Kidney epithelial cell (primary cell): ENCODE results near the gene REXO1. TPM values are rescaled to one million over a fixed set of nuclear protein-coding genes. Genes with fewer than 3 reads are reported as not detected.

Source experiments
- DNase-seq: peaks from one replicate; pipeline ENCODE4 v3.0.0-alpha.2; 2010; ENCODE audit warnings: low read depth
- H3K27me3 ChIP-seq: 2 replicates; pipeline ENCODE4 v1.6.0; 2011; ENCODE audit warnings: low read length; ENCODE audit not compliant: control insufficient read depth, insufficient read depth
- H3K36me3 ChIP-seq: 2 replicates; pipeline ENCODE4 v1.5.1; 2011; ENCODE audit warnings: low read length; ENCODE audit not compliant: control insufficient read depth, insufficient read depth
- H3K4me3 ChIP-seq: 2 replicates; pipeline ENCODE4 v1.5.1; 2011; ENCODE audit warnings: low read depth, mild to moderate bottlenecking, control low read depth, low read length
- total RNA-seq: library from RNA; depleted of rRNA; stranded (reverse); fragments of >200 nt; gene quantifications from 2 replicates; pipeline ENCODE4 v1.2.3, GENCODE V29; 2015
- TF ChIP-seq, protein P1 (sequence below): IDR thresholded peaks from 2 replicates; pipeline ENCODE4 v1.5.1; 2011; ENCODE audit warnings: mild to moderate bottlenecking, moderate library complexity, low read length, control low read depth, inconsistent platforms; ENCODE audit not compliant: insufficient read depth, poor library complexity, severe bottlenecking

REXO1 gene
- total RNA-seq, 1 donor from 2014 or later: 18.8 TPM

DNA sequence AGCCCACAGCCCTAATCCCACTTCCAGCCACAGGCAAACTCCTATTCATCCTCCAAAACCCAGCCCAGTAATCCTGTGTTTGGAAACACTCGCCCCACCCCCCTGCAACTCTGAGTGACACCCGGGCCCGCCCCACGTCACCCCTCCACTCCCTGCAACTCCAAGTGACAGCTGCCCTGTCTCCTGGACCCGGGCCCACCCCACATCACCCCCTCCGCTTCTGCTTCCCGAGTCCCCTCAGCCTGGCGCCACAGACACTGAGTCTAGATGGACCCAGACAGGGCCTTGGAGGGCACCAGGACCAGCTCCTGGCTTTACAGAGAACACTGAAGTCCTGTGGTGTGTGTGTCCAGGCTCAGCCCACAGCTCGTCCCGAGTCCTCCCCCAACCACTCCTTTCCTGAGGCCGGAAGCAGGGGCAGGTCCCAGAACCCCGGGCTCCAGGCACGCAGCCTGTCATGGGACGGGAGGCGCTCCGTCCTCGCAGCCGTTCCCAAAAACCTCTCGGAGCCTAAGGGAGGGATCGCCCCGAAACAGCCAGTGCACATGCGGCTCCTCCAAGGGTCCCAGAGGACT lies 7.7 kb downstream of the REXO1 start:
- no peak for DNase-seq
- no peak overlapping the region for H3K4me3 ChIP-seq
- no peaks in the 10 kb centered on the region for H3K36me3 ChIP-seq
- H3K27me3 ChIP-seq: no peaks in the 10 kb centered on the region
- TF ChIP-seq, protein P1, sequence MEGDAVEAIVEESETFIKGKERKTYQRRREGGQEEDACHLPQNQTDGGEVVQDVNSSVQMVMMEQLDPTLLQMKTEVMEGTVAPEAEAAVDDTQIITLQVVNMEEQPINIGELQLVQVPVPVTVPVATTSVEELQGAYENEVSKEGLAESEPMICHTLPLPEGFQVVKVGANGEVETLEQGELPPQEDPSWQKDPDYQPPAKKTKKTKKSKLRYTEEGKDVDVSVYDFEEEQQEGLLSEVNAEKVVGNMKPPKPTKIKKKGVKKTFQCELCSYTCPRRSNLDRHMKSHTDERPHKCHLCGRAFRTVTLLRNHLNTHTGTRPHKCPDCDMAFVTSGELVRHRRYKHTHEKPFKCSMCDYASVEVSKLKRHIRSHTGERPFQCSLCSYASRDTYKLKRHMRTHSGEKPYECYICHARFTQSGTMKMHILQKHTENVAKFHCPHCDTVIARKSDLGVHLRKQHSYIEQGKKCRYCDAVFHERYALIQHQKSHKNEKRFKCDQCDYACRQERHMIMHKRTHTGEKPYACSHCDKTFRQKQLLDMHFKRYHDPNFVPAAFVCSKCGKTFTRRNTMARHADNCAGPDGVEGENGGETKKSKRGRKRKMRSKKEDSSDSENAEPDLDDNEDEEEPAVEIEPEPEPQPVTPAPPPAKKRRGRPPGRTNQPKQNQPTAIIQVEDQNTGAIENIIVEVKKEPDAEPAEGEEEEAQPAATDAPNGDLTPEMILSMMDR: no peak

DNA sequence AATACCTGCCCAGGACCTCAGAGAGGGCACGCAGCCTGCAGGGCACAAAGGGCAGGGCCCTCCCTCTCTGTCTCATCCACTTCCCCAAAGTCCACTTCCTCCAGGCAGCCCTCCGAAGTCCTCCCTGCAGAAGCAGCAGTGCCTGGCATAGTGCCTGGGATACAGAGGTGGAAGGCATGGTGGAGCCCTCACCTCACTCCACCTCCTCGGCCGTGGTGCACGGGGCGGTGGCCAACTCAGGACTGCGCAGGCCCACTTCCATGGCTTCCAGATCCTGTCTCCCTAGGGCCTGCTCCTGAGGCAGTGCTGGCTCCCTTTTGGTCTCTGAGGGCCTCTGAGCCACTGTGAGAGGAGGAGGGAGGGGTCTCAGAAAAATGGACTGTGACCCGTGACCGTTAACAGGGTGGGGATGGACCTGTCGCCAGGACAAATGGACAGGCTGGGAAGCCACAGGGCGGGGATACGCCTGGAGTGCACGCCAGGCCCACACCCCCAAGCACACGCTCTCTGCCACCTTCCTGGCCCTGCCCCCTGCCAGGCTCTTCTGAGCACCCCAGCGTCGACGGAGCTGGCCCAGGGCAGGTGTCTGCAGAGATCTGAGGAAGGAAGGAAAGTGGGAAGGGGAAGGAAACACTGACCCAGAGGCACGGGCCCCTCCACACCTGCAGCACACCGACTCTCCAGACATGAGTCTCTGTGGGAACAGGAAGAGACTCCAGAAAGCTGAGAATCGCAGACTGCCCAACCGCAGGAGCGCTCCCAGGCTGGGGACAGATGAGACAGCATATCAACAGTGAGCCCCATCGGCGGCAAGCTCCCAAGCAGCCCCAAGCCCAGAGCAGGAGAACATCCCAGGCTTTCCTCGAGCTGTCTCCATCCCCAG lies 8.4 kb downstream of the REXO1 start:
- TF ChIP-seq, protein P1: no peak
- H3K36me3 ChIP-seq: peaks cover 1% of the 10 kb centered on the region
- H3K27me3 ChIP-seq: no peaks in the 10 kb centered on the region

DNA sequence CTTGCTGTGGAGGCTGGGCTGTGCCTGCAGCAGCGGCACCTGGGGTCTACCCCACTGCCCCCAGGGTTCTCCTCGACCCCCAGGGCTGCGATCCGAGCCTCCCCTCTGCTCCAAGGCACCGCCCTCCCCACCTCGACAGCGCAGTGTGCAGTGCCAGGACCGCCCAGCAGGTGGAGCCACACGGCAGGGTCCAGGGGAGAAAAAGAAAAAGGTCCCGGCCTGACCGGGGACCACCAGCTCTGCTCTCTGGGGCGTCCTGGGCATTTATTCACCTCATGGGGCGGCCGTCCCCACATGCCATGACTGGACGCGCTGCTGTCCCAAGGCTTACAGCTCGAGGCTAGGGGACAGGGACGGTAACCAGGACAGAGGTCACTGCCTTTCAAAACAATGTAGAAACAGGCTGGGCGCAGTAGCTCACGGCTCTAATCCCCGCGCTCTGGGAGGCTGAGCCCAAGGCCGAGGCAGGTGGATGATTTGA lies 10.6 kb downstream of the REXO1 start:
- DNase-seq: no peak
- peaks cover 1% of the 10 kb centered on the region for H3K36me3 ChIP-seq
- H3K4me3 ChIP-seq: no peak overlapping the region
- TF ChIP-seq, protein P1: peak; percentile 99
- H3K27me3 ChIP-seq: no peaks in the 10 kb centered on the region

More for the DNA sequence above, 8.4 kb downstream of the REXO1 start:
- H3K4me3 ChIP-seq: no peak overlapping the region
- no peak for DNase-seq

DNA sequence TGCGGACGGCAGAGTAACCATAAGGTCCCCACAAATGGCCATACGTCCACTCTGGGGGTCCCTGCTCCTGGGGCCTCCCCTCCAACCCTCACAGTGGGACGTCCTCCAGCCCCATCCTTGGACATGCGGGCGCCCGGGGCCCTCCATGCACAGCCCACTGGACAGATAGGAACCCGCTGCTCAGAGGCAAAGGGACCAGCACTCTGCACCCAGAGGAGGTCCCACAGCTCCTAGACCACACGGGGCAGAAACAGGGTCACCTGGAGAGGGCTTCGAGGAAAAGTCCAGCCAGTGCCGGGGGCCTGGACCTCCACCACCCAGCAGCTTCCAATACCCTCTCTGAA lies 11.1 kb downstream of the REXO1 start:
- DNase-seq: no peak
- TF ChIP-seq, protein P1: no peak
- H3K27me3 ChIP-seq: no peaks in the 10 kb centered on the region
- H3K4me3 ChIP-seq: no peak overlapping the region
- peaks cover 1% of the 10 kb centered on the region for H3K36me3 ChIP-seq

DNA sequence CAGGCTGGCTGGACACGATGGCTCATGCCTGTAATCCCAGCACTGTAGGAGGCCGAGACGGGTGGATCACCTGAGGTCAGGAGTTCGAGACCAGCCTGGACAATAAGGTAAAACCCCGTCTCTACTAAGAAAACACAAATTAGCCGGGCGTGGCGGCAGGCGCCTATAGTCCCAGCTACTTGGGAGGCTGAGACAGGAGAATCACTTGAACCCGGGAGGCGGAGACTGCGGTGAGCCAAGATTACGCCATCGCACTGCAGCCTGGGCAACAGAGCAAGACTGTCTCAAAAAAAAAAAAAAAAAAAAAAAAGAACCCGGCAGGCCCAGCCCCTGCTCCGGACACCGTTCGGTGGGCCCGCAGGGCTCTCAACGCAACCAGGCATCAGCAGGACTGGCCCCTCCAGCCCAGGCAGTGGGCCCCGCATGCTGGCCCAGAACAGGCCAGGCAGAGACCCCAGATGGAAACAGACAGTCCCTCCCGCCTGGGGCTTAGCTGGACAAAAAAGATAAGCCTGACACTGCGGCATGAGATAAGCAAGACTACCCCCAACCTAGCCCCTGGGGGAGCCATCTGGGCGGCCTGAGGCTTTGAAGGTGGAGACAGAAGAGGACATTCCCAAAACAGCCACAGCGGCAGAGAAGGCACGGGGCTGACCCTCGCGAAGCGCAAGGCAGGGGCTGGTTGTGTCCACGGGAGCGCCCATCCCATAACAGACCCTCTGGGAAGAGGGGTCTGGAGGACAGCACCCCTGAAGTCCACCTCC lies 11.6 kb downstream of the REXO1 start:
- DNase-seq: no peak
- TF ChIP-seq, protein P1: no peak
- no peaks in the 10 kb centered on the region for H3K27me3 ChIP-seq
- H3K4me3 ChIP-seq: no peak overlapping the region
- peaks cover 1% of the 10 kb centered on the region for H3K36me3 ChIP-seq
